Panc1 (cell line): ENCODE results near the gene ARFRP1. TPM values are rescaled to one million over a fixed set of nuclear protein-coding genes. Genes with fewer than 3 reads are reported as not detected.

Experiments
- ATAC-seq: fragments of 200-7000 bp; cut with Tn5 transposase; 2 replicates; pipeline ENCODE4 v1.9.1; 2020; ENCODE audit warnings: mild to moderate bottlenecking, moderate library complexity
- BruUV-seq: library from RNA; stranded (reverse); fragments of 400-500 nt; replicated peaks from 2 replicates; lab custom pipeline; 2021; lab: Mats Ljungman, UMichigan
- CTCF ChIA-PET: fragments of 300-600 bp; sonication (Branson Sonifier 250); formaldehyde crosslinking; loops from one replicate; lab custom pipeline; 2022; ENCODE audit warnings: antibody characterized with exemption; lab: Charles Lee
- POLR2A ChIA-PET: fragments of 300-600 bp; sonication (Branson Sonifier 250); formaldehyde crosslinking; loops from one replicate; lab custom pipeline; 2022; ENCODE audit warnings: antibody characterized with exemption; lab: Charles Lee
- DNase-seq: peaks from one replicate; pipeline ENCODE4 v3.0.0-alpha.2; 2010; ENCODE audit warnings: low read depth, low spot score
- H3K27ac ChIP-seq: 2 replicates; pipeline ENCODE4 v1.5.1; 2011; ENCODE audit warnings: mild to moderate bottlenecking, low read length, inconsistent platforms
- H3K27me3 ChIP-seq: fragments of 200-500 bp; sonication (Bioruptor generic); 2 replicates; pipeline ENCODE4 v1.6.0; 2014; ENCODE audit warnings: low read length, inconsistent platforms; ENCODE audit not compliant: control insufficient read depth, insufficient read depth
- H3K36me3 ChIP-seq: fragments of 200-500 bp; sonication (Bioruptor generic); 2 replicates; pipeline ENCODE4 v1.5.1; 2014; ENCODE audit warnings: inconsistent platforms, mild to moderate bottlenecking, low read length, moderate library complexity; ENCODE audit not compliant: control insufficient read depth, insufficient read depth
- H3K4me1 ChIP-seq: 2 replicates; pipeline ENCODE4 v1.5.1; 2011; ENCODE audit warnings: inconsistent platforms, mild to moderate bottlenecking, low read length, moderate library complexity; ENCODE audit not compliant: control insufficient read depth, insufficient read depth
- H3K4me3 ChIP-seq, 2 experiments: 2 replicates each; pipeline ENCODE4 v1.5.1; 2011 to 2012; ENCODE audit warnings: low read depth in 2 of 2, low read length in 2 of 2, mild to moderate bottlenecking in 2 of 2, inconsistent platforms in 1 of 2, moderate library complexity in 1 of 2
- H3K9me3 ChIP-seq: fragments of 200-500 bp; sonication (Bioruptor generic); 2 replicates; pipeline ENCODE4 v1.5.1; 2014; ENCODE audit warnings: low read depth, mild to moderate bottlenecking, inconsistent platforms, low read length, moderate library complexity; ENCODE audit not compliant: control insufficient read depth, insufficient read depth
- POLR2AphosphoS5 ChIP-seq: IDR thresholded peaks from 2 replicates; pipeline ENCODE4 v1.6.1; 2012; ENCODE audit warnings: mild to moderate bottlenecking, low read depth, low read length, moderate library complexity
- SIN3A ChIP-seq: IDR thresholded peaks from 2 replicates; pipeline ENCODE4 v1.6.1; 2012; ENCODE audit warnings: low read depth, mild to moderate bottlenecking, low read length, moderate library complexity, borderline replicate concordance; ENCODE audit not compliant: insufficient read depth
- TCF7L2 ChIP-seq: IDR thresholded peaks from 2 replicates; pipeline ENCODE4 v1.6.1; 2011; ENCODE audit warnings: mild to moderate bottlenecking, low read depth, low read length, inconsistent platforms
- in situ Hi-C: cut with HindIII; loops from 2 replicates; pipeline ENCODE4 v1.10.0; 2016; ENCODE audit warnings: low sequenced_read_pairs, low pct_unique_long_range_greater_than_20kb
- intact Hi-C: fragments of 100-400 bp; cut with micrococcal nuclease; formaldehyde crosslinking; loops from one replicate; pipeline ENCODE4 v1.10.0; 2022; ENCODE audit not compliant: unreplicated experiment
- total RNA-seq: library from RNA; stranded (reverse); gene quantifications from one replicate; pipeline ENCODE4 v1.2.1, GENCODE V29; 2021; ENCODE audit not compliant: unreplicated experiment
- TF ChIP-seq, protein P1 (sequence below): fragments of 450-650 bp; IDR thresholded peaks from 2 replicates; pipeline ENCODE4 v1.5.1; 2017; ENCODE audit warnings: mild to moderate bottlenecking
- TF ChIP-seq, protein P2 (sequence below), 2 experiments: IDR thresholded peaks; 2 replicates each; pipeline ENCODE4 v1.6.1; 2011 to 2012; ENCODE audit warnings: low read depth in 2 of 2, control low read depth in 1 of 2, low read length in 1 of 2, mild to moderate bottlenecking in 1 of 2, moderate library complexity in 1 of 2; ENCODE audit not compliant: insufficient read depth in 1 of 2

Gene ARFRP1
- total RNA-seq, 1 experiment from 2014 or later: 57.9 TPM

DNA sequence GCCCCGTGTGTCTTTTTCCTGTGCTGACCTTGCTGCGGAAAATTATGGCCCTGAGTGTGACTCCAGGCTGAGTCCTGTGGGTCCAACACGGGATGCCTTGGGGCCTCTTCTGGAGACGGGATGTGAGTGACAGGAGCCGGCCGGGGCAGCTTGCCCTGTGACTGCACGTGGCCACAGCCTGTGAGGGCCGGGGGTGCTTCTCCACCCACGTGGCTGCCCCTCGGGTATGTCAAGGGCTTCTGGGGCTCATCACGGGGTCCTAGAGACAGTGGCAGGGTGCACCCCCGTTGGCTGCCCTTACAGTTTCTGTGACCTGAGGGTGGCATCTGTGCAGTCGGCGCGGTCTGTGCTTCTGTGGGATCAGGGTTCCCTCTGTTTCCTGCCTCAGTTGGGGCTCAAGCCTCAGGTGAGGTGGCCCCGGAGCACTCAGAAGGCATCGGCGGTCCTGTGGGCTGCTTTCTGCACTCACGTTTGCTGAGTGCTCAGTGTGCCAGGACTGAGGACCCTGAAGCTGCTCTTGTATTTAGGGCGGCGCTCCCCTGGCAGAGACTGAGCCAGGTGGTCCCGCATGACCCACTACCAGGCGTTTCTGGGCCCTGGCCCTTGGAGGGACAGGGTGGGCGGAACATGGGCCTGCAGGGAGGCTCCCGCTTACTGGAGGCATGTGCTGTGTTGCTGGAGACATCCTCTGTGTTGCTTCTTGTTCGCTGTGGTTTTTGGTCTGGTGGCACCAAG lies 44.3 kb downstream of the ARFRP1 start:
- in situ Hi-C loops (no loop called here), intact Hi-C loops (no loop called here)
- TF ChIP-seq SIN3A: no peak
- TF ChIP-seq, protein P1, sequence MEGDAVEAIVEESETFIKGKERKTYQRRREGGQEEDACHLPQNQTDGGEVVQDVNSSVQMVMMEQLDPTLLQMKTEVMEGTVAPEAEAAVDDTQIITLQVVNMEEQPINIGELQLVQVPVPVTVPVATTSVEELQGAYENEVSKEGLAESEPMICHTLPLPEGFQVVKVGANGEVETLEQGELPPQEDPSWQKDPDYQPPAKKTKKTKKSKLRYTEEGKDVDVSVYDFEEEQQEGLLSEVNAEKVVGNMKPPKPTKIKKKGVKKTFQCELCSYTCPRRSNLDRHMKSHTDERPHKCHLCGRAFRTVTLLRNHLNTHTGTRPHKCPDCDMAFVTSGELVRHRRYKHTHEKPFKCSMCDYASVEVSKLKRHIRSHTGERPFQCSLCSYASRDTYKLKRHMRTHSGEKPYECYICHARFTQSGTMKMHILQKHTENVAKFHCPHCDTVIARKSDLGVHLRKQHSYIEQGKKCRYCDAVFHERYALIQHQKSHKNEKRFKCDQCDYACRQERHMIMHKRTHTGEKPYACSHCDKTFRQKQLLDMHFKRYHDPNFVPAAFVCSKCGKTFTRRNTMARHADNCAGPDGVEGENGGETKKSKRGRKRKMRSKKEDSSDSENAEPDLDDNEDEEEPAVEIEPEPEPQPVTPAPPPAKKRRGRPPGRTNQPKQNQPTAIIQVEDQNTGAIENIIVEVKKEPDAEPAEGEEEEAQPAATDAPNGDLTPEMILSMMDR: no peak
- TF ChIP-seq POLR2AphosphoS5: no peak
- TF ChIP-seq, protein P2, sequence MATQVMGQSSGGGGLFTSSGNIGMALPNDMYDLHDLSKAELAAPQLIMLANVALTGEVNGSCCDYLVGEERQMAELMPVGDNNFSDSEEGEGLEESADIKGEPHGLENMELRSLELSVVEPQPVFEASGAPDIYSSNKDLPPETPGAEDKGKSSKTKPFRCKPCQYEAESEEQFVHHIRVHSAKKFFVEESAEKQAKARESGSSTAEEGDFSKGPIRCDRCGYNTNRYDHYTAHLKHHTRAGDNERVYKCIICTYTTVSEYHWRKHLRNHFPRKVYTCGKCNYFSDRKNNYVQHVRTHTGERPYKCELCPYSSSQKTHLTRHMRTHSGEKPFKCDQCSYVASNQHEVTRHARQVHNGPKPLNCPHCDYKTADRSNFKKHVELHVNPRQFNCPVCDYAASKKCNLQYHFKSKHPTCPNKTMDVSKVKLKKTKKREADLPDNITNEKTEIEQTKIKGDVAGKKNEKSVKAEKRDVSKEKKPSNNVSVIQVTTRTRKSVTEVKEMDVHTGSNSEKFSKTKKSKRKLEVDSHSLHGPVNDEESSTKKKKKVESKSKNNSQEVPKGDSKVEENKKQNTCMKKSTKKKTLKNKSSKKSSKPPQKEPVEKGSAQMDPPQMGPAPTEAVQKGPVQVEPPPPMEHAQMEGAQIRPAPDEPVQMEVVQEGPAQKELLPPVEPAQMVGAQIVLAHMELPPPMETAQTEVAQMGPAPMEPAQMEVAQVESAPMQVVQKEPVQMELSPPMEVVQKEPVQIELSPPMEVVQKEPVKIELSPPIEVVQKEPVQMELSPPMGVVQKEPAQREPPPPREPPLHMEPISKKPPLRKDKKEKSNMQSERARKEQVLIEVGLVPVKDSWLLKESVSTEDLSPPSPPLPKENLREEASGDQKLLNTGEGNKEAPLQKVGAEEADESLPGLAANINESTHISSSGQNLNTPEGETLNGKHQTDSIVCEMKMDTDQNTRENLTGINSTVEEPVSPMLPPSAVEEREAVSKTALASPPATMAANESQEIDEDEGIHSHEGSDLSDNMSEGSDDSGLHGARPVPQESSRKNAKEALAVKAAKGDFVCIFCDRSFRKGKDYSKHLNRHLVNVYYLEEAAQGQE (IDR thresholded peaks at IDR 0.05; ENCODE audit: insufficient read depth in 1 of 2, low read depth in 2 of 2, low read length in 1 of 2): no peak
- no peak for TF ChIP-seq TCF7L2
- H3K36me3 ChIP-seq: peaks cover 2% of the 10 kb centered on the region; the same call in 1 of the 2 replicates
- H3K9me3 ChIP-seq: no peaks in the 10 kb centered on the region
- ChIA-PET POLR2A (no interaction called here), CTCF (no interaction called here)
- DNase-seq (no peak), ATAC-seq (no peak)
- no peak overlapping the region for H3K4me3 ChIP-seq
- H3K27ac ChIP-seq: no peak overlapping the region
- BruUV-seq: no TSS peak
- H3K4me1 ChIP-seq: peaks cover 5% of the 10 kb centered on the region; the same call in 1 of the 2 replicates
- H3K27me3 ChIP-seq: no peaks in the 10 kb centered on the region

DNA sequence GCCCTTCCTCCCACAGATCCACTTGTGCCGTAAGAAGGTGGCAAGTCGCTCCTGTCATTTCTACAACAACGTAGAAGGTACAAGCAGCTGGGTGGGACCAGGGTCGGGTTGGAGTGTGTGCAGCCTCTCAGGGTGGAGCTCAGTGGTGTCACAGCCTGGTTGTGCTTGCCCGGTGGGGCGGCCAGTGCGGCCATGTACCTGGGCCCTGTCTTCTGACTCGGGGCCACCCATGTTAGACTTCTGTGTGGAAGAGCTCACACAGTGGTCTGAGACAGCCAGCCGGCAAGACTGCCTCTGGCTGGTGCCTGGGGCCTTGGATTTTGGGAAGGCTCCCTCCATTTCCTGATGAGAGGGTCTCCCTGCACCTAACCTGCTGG lies 45.0 kb downstream of the ARFRP1 start:
- in situ Hi-C loops: no loop called here
- Histone ChIP-seq H3K4me3 (no peak overlapping the region), H3K4me1 (peaks cover 5% of the 10 kb centered on the region; the same call in 1 of the 2 replicates), H3K27me3 (no peaks in the 10 kb centered on the region), H3K9me3 (no peaks in the 10 kb centered on the region), H3K36me3 (peaks cover 3% of the 10 kb centered on the region; the same call in 1 of the 2 replicates), H3K27ac (no peak overlapping the region)
- ChIA-PET POLR2A (no interaction called here), CTCF (no interaction called here)
- intact Hi-C loops: no loop called here
- ATAC-seq: no peak
- no peak for DNase-seq
- BruUV-seq: no TSS peak
- TF ChIP-seq, protein P2 (IDR thresholded peaks at IDR 0.05; ENCODE audit: insufficient read depth in 1 of 2, low read depth in 2 of 2, low read length in 1 of 2): no peak
- no peak for TF ChIP-seq TCF7L2
- no peak for TF ChIP-seq SIN3A
- TF ChIP-seq, protein P1: no peak
- no peak for TF ChIP-seq POLR2AphosphoS5
